ENCODE measurements around the gene PRKCE. TPM values are rescaled to one million over a fixed set of nuclear protein-coding genes. Genes with fewer than 3 reads are reported as not detected.

The PRKCE gene
- total and polyA plus RNA-seq, 4 donors, result 2.5 to 38.6 (median 5.8) TPM

- Histone ChIP-seq H3K9me3 (ENCODE audit: control insufficient read depth in 4 of 4, low read length in 3 of 4) (no peaks in the 10 kb centered on the region), H3K4me1 (ENCODE audit: control insufficient read depth in 4 of 4, insufficient read depth in 4 of 4, low read length in 3 of 4) (peaks cover 0 to 11% (median 7%) of the 10 kb centered on the region in 4 donors), H3K27ac (ENCODE audit: low read depth in 1 of 2, low read length in 2 of 2) (no peak overlapping the region), H3K27me3 (ENCODE audit: control insufficient read depth in 4 of 4, insufficient read depth in 4 of 4, low read length in 3 of 4) (no peaks in the 10 kb centered on the region), H3K4me3 (ENCODE audit: low read depth in 1 of 3, low read length in 3 of 3) (no peak overlapping the region), H3K9ac (ENCODE audit: low read depth in 1 of 2, low read length in 2 of 2) (no peak overlapping the region), H3K36me3 (ENCODE audit: control insufficient read depth in 4 of 4, insufficient read depth in 3 of 4, low read depth in 1 of 4, low read length in 3 of 4) (no peaks in the 10 kb centered on the region)
- TF ChIP-seq MAX (IDR thresholded peaks at IDR 0.05) (no peak), TAF1 (conservative IDR thresholded peaks at IDR 0.05) (no peak), HNF4A (conservative IDR thresholded peaks at IDR 0.05) (peak; percentile 49 to 58), CTCF (IDR thresholded peaks at IDR 0.05; ENCODE audit: low read depth, low read length, missing input control) (no peak), RXRA (IDR thresholded peaks at IDR 0.05) (peak in 1 of 2 donors; percentile 33), NR2F2 (IDR thresholded peaks at IDR 0.05) (no peak), FOXA1 (IDR thresholded peaks at IDR 0.05) (no peak), HNF4G (IDR thresholded peaks at IDR 0.05) (no peak)
- 49% methylated on average over 5 of the region's 5 CpGs for WGBS
- no peak for DNase-seq (ENCODE audit: low spot score)
Observed at GRCh38 chr2:45890819-45891218, 239.3 kb downstream of the PRKCE start.

GRCh38 chr2:45891719-45892424, 240.4 kb downstream of the PRKCE start:
- Histone ChIP-seq H3K36me3 (ENCODE audit: control insufficient read depth in 4 of 4, insufficient read depth in 3 of 4, low read depth in 1 of 4, low read length in 3 of 4) (no peaks in the 10 kb centered on the region), H3K27ac (ENCODE audit: low read depth in 1 of 2, low read length in 2 of 2) (no peak overlapping the region), H3K4me3 (ENCODE audit: low read depth in 1 of 3, low read length in 3 of 3) (no peak overlapping the region), H3K27me3 (ENCODE audit: control insufficient read depth in 4 of 4, insufficient read depth in 4 of 4, low read length in 3 of 4) (no peaks in the 10 kb centered on the region), H3K4me1 (ENCODE audit: control insufficient read depth in 4 of 4, insufficient read depth in 4 of 4, low read length in 3 of 4) (peaks cover 0 to 11% (median 7%) of the 10 kb centered on the region in 4 donors), H3K9ac (ENCODE audit: low read depth in 1 of 2, low read length in 2 of 2) (no peak overlapping the region), H3K9me3 (ENCODE audit: control insufficient read depth in 4 of 4, low read length in 3 of 4) (no peaks in the 10 kb centered on the region)
- 86% methylated on average over 8 of the region's 8 CpGs for WGBS
- no peak for DNase-seq (ENCODE audit: low spot score)
- TF ChIP-seq ZBTB33 (IDR thresholded peaks at IDR 0.05) (no peak), JUND (IDR thresholded peaks at IDR 0.05) (no peak), CTCF (IDR thresholded peaks at IDR 0.05; ENCODE audit: low read depth, low read length, missing input control) (no peak), RXRA (IDR thresholded peaks at IDR 0.05) (no peak), ATF3 (IDR thresholded peaks at IDR 0.05) (no peak), SP1 (IDR thresholded peaks at IDR 0.05) (no peak), TAF1 (conservative IDR thresholded peaks at IDR 0.05) (no peak), GABPA (IDR thresholded peaks at IDR 0.05 in 1 of 2, conservative IDR thresholded peaks at IDR 0.05 in 1 of 2) (no peak), REST (IDR thresholded peaks at IDR 0.05) (no peak), EGR1 (IDR thresholded peaks at IDR 0.05; ENCODE audit: low read depth in 2 of 2) (no peak), RAD21 (IDR thresholded peaks at IDR 0.05) (no peak), FOXA2 (IDR thresholded peaks at IDR 0.05) (no peak), YY1 (IDR thresholded peaks at IDR 0.05) (no peak), MAX (IDR thresholded peaks at IDR 0.05) (no peak)

Measured in liver (tissue), 9 donors.